RWPE2 (cell line): ENCODE results near the gene TMEM207.

ENCODE experiments used
- ATAC-seq: fragments of 200-7000 bp; cut with Tn5 transposase; 3 replicates; pipeline ENCODE4 v1.9.1; 2021; ENCODE audit warnings: low read depth
- DNase-seq: peaks from one replicate; pipeline ENCODE4 v3.0.0-alpha.2; 2020; ENCODE audit warnings: low spot score
- H3K27ac ChIP-seq: fragments of 450-650 bp; 2 replicates; pipeline ENCODE4 v1.5.1; 2017; ENCODE audit warnings: mild to moderate bottlenecking; ENCODE audit not compliant: poor library complexity, severe bottlenecking
- H3K27me3 ChIP-seq: fragments of 250-450 bp; sonication (Bioruptor Pico); 2 replicates; pipeline ENCODE4 v1.5.1; 2021; ENCODE audit warnings: mild to moderate bottlenecking, moderate library complexity; ENCODE audit not compliant: insufficient read depth, poor library complexity, severe bottlenecking
- H3K36me3 ChIP-seq: fragments of 250-450 bp; sonication (Bioruptor Pico); 2 replicates; pipeline ENCODE4 v1.5.1; 2020; ENCODE audit warnings: low read depth, mild to moderate bottlenecking, moderate library complexity
- H3K4me1 ChIP-seq: fragments of 250-450 bp; sonication (Bioruptor Pico); 2 replicates; pipeline ENCODE4 v1.5.1; 2021; ENCODE audit warnings: mild to moderate bottlenecking, moderate library complexity; ENCODE audit not compliant: insufficient read depth, poor library complexity, severe bottlenecking
- H3K4me3 ChIP-seq: fragments of 250-450 bp; sonication (Bioruptor Pico); 2 replicates; pipeline ENCODE4 v1.5.1; 2021; ENCODE audit warnings: mild to moderate bottlenecking, moderate library complexity; ENCODE audit not compliant: severe bottlenecking
- H3K9me3 ChIP-seq: fragments of 250-450 bp; sonication (Bioruptor Pico); 2 replicates; pipeline ENCODE4 v1.5.1; 2021; ENCODE audit warnings: mild to moderate bottlenecking, moderate library complexity; ENCODE audit not compliant: severe bottlenecking
- CTCF ChIP-seq: fragments of 450-650 bp; IDR thresholded peaks from one replicate; pipeline ENCODE4 v1.5.1; 2017; ENCODE audit warnings: mild to moderate bottlenecking, moderate library complexity; ENCODE audit not compliant: poor library complexity, severe bottlenecking

TMEM207 gene

GRCh38 chr3:190495796-190496195 is 46.1 kb upstream of the TMEM207 start:
- no peak overlapping the region for H3K4me3 ChIP-seq
- TF ChIP-seq CTCF: no peak
- no peak overlapping the region for H3K27ac ChIP-seq
- no peak for ATAC-seq
- no peaks in the 10 kb centered on the region for H3K4me1 ChIP-seq
- H3K36me3 ChIP-seq: no peaks in the 10 kb centered on the region
- H3K9me3 ChIP-seq: no peaks in the 10 kb centered on the region
- DNase-seq: no peak
- no peaks in the 10 kb centered on the region for H3K27me3 ChIP-seq

DNA sequence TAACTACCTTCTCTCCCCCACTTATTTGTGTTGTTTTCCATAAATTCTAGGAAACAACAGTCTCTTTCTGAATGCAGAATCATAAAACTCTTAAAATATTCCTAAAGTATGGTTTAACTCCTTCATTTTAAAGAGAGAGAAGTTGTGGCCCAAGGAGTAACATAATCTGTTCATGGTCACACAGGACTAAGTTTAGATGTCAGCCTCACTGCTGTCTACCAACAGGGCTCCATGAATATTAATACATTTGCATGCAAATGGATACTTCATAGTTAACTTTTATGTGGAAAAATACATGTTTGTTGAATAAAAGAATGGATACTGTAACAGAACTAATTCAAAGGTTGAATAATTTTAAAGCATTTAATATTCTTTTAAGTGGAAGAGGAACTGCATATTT is 45.7 kb upstream of the TMEM207 start:
- Histone ChIP-seq H3K4me1 (no peaks in the 10 kb centered on the region), H3K4me3 (no peak overlapping the region), H3K27ac (no peak overlapping the region), H3K27me3 (no peaks in the 10 kb centered on the region), H3K36me3 (no peaks in the 10 kb centered on the region), H3K9me3 (no peaks in the 10 kb centered on the region)
- TF ChIP-seq CTCF: no peak
- ATAC-seq (no peak), DNase-seq (no peak)

GRCh38 chr3:190494907-190495306 is 45.2 kb upstream of the TMEM207 start:
- DNase-seq (no peak), ATAC-seq (no peak)
- TF ChIP-seq CTCF: no peak
- Histone ChIP-seq H3K4me3 (no peak overlapping the region), H3K9me3 (no peaks in the 10 kb centered on the region), H3K27ac (no peak overlapping the region), H3K4me1 (no peaks in the 10 kb centered on the region), H3K36me3 (no peaks in the 10 kb centered on the region), H3K27me3 (no peaks in the 10 kb centered on the region)

GRCh38 chr3:190492966-190493365 is 43.3 kb upstream of the TMEM207 start:
- TF ChIP-seq CTCF: no peak
- ATAC-seq (no peak), DNase-seq (no peak)
- Histone ChIP-seq H3K27ac (no peak overlapping the region), H3K36me3 (no peaks in the 10 kb centered on the region), H3K27me3 (no peaks in the 10 kb centered on the region), H3K4me3 (no peak overlapping the region), H3K9me3 (no peaks in the 10 kb centered on the region), H3K4me1 (no peaks in the 10 kb centered on the region)

DNA sequence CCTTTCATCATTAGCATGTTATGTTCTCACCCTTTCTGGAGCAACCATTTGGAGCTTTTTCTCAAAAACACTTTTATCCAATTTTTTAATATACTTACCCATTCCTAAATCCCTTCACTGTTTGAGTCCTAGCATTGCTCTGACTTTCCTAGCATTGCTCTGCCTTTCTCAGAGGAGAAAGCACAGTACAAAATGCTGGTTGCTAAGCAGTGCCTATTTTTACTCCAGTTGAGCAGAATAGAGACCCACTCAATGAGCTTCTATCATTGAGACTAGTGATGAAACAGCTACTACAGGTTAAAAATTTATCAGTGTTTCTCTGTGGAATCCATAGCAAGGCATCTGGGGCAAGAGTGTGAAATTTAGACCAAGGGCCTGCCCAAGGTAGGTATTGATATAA is 42.4 kb upstream of the TMEM207 start:
- ATAC-seq: no peak
- TF ChIP-seq CTCF: no peak

More for the DNA sequence above, 42.4 kb upstream of the TMEM207 start:
- no peaks in the 10 kb centered on the region for H3K27me3 ChIP-seq
- H3K27ac ChIP-seq: no peak overlapping the region
- no peaks in the 10 kb centered on the region for H3K4me1 ChIP-seq
- H3K4me3 ChIP-seq: no peak overlapping the region
- H3K36me3 ChIP-seq: no peaks in the 10 kb centered on the region
- no peaks in the 10 kb centered on the region for H3K9me3 ChIP-seq
- DNase-seq: no peak
